Fibroblast of the aortic adventitia (primary cell): ENCODE measurements around the gene LZTS2. TPM values are rescaled to one million over a fixed set of nuclear protein-coding genes. Genes with fewer than 3 reads are reported as not detected.
A peak's percentile ranks its signal among the peaks of the same experiment; 100 is the strongest.

Source experiments
- DNase-seq: peaks from one replicate; pipeline ENCODE4 v3.0.0-alpha.2; 2010; ENCODE audit warnings: low read depth
- H3K4me3 ChIP-seq: 2 replicates; pipeline ENCODE4 v1.5.1; 2011; ENCODE audit warnings: low read depth, mild to moderate bottlenecking, control low read depth, low read length, moderate library complexity
- total RNA-seq: library from RNA; depleted of rRNA; stranded (reverse); fragments of >200 nt; gene quantifications from 2 replicates; pipeline ENCODE4 v1.2.3, GENCODE V29; 2012; ENCODE audit warnings: low replicate concordance
- TF ChIP-seq, protein P1 (sequence below): IDR thresholded peaks from 2 replicates; pipeline ENCODE4 v1.5.1; 2011; ENCODE audit warnings: mild to moderate bottlenecking, low read length, control low read depth, inconsistent platforms; ENCODE audit not compliant: insufficient read depth

The LZTS2 gene
- total RNA-seq, 1 donor = 91.7 TPM

DNA sequence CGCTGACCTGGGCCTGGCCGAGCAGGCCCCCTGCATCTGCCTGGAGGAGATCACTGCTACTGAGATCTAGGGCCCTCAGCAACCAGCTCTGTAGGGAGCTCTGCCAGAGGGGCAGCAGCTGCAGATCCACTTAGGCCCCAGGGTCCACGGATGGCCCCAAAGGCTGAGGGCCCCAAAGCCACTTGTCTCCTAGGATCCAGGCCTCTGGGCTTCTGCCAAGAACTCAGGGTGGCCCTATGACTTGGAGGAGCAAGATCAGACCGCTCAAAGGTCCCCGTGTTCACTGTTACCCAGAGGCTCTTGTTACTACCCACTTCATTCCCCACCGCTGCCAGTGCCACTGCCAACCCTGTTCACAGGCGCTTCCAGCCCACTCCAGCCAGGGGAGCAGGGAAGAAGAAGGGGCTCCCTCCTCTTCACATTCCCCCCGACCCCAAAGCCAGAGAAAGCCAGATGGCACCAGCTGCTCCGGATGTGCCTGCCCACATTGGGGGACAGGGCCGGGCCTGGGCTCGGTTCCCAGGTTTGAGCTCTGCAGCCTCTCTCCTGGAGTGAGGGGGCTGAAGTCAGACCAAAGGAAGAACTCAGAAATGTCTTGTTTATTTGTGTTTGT, 7.6 kb downstream of the LZTS2 start:
- DNase-seq = no peak
- no peak overlapping the region for H3K4me3 ChIP-seq
- TF ChIP-seq, protein P1, sequence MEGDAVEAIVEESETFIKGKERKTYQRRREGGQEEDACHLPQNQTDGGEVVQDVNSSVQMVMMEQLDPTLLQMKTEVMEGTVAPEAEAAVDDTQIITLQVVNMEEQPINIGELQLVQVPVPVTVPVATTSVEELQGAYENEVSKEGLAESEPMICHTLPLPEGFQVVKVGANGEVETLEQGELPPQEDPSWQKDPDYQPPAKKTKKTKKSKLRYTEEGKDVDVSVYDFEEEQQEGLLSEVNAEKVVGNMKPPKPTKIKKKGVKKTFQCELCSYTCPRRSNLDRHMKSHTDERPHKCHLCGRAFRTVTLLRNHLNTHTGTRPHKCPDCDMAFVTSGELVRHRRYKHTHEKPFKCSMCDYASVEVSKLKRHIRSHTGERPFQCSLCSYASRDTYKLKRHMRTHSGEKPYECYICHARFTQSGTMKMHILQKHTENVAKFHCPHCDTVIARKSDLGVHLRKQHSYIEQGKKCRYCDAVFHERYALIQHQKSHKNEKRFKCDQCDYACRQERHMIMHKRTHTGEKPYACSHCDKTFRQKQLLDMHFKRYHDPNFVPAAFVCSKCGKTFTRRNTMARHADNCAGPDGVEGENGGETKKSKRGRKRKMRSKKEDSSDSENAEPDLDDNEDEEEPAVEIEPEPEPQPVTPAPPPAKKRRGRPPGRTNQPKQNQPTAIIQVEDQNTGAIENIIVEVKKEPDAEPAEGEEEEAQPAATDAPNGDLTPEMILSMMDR = no peak

DNA sequence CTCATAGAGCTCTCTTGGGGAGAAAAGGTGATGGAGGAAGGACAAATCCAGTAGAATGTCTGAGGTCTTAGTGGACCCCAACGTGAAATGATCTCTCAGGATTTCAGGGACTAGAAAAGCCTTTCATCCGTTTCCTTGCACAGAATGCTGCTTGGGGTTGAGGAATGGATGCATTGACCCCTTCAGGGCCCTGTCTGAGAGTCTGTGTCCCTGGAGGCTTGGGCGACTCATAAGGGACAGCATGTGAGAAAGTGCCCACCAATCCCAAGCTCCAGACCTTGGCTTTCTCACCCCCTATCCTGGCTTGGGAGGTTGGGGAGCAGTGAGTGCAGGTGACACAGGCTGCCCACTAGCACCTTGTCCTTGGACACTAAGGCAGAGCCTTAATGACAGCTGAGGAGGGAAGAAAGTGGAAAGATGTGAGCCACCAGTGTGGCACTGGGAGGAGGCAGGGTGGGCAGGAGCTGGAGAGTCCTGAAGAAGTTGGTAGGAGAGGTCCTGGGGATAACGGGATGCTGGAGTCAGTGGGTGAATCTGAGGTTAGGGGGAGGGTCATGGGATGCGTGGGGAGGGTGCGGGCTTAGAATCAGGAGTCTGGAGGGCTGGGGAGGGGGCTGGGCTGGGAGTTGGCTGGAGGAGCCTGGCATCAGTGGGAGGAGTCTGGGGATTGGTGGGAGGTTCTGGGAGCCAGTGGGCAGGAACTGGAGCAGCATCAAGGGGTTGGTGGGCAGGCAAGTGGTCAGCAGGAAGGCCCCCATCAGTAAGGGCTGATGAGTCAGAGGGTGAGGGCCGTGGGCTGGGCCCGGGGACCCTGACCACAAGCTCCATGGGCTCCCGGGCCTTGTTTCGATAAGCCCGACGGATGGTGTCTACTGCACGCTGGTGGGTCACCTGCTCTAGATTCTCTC, 8.6 kb downstream of the LZTS2 start:
- DNase-seq = no peak
- TF ChIP-seq, protein P1 = no peak
- no peak overlapping the region for H3K4me3 ChIP-seq

DNA sequence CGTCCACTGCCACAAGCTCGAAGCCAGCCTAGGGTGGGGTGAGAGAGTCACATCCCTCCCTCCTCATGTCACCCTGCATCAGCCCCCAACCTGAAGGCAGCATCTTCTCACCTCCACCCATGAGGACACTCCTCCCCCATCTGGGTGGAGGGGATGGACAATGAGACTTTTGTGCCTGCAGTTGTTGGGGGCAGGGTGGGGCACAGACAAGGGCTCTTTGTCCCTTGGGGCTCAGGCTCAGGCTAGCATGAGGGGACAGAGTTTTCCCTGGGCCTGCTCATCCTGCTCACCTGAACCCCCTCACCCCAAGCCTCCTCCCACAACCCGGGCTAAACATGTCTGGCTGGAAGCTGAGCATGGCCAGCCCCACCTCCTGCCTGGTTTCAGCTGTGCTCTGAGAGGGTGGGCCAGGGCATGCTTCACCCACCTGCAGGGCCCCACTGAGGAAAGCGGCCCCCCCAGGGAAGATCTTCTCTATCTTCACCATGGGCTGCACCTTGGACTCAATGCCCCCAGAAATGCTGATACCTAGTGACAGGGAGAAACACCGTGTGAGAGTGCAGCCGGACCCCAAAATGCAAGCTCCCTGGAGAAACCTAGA, 9.3 kb downstream of the LZTS2 start:
- DNase-seq = no peak
- TF ChIP-seq, protein P1 = no peak
- no peak overlapping the region for H3K4me3 ChIP-seq

DNA sequence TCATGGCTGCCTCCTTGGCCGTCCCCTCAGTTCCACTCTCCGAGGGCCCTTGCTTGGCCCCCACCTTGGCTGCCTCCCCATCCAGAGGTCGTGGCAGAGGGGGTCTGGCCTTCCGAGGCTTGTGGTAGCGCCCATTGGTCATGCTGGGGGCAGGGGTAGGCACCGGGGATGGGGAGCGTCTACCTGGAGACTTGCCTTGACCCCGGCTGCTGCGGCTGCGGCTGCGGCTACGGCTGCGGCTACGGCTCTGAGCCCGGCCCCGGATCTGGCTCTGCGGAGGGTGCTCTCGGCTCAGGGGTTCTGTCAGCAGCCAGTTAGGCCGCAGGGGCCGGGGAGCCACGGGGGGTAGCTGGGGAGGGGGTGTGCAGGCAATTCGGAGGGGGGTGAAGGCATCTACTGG, 10.7 kb downstream of the LZTS2 start:
- no peak for DNase-seq
- H3K4me3 ChIP-seq = no peak overlapping the region
- TF ChIP-seq, protein P1 = no peak

DNA sequence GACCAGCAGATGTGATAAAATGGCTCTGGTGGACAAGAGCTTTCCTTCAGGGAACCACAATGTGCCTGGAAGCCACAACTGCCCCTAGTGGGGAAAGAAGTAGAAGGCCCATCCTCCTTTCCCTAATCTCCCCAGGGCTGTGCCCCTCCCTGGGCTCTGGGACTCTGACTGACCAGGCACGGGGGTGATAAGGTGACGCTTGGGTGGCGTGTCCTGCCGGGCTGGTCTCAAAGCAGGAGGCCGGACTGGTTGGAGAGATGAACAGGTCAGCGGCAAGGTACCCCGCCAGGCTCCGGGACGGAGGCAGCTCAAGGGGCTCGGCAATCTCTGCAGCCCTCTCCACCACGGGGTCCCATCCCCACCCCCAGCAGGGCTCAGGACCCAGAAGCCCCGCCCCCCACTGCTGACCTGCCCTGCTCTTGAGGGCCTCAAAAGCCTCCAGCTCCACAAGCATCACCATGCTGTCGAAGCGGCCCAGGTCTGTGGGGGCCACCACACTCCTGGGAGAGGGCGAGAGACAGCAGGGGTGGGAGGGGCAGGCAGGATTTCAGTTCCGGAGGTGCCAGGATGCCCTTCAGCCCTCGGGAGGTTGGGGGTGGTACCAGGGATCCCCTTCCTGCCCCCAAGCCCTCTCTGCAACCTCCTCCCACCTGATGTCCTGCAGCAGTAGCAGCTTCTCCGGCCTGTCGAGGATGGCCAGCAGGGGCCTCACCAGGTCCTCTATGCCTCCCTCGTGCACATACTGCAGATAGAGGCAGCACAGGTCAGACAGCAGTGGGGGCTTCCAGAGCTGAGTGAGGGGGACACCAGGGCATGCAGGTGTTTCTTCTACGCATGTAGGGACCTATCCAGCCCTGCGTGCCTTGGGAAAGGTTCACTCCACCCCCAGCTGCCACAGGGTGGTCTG, 12.2 kb downstream of the LZTS2 start:
- TF ChIP-seq, protein P1 = peak; percentile 51
- DNase-seq = peak; percentile 23
- H3K4me3 ChIP-seq = no peak overlapping the region
